Measurements from ENCODE around the gene MRPL52.

MRPL52 gene

DNA sequence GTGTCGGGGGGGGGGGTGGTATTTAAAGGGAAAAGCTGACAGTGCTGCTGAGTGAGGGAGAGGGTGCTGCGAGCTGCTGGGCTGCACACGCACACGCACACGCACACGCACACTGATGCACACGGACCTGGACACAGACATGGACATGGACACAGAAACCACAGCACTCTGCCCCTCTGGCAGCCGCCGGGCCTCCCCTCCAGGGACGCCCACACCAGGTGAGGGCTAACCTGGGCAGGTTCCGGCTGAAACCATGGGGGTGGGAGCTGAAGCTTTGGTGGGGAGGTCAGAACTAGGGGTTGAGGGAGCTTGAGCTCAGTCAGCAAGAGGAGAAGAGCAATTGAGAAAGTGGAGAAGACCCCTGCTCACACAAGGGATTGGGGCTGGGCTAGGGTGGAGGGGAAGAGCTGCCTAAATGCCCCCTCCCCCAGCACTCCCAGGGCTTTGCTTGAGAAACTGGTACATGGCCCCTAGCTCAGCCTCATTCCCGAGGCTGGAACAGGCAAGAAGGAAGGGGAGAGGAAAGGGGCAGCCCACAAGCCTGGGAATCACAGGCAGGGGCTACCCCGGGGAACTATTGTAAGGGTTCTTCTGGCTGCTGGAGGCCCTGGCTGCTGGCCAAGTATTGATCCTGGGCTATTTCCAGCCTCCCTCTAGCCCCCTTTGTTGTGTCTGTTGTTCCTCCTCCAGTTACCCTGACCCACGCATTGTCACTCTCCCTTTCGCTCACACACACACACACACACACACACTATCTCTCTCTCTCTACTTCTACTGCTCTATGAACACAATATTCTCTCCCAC, 53.7 kb downstream of the MRPL52 start, which contains the start of gene REM2:
REM2 (plus strand) TSS at position 50 of the 804 bp plus-strand sequence; CDS start at position 116, 66 bp downstream.
- DNase-seq (ENCODE audit: low read depth), result no peak

DNA sequence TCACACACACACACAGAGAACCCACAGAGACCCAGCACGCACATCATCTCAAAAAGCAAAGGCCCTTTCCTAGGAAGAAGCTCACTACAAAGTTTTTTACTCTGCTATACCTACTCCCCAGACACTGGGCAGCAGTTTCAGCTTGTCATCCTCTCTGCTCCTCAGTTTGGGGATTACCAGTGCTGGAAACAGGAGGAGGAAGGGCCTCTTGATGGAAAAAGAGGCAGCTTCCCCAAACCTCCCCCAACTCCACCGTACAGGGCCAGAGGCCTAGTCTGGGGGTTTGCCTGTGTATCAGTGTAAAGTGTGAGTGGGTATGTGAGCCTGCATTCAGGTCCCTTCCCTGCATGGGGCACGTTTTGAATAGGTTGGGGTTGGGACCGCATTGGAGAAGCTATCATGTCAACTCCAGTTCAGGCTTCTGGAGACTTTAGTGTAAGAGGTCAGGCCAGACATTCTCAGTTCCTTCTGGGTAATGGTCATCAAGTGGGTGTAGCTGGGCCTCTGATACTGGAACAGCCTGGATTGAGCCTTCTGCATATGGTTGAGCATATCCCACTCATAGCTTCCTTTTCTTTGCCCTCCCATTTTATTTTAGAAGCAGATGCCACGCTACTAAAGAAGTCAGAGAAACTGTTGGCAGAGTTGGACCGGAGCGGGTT, 54.5 kb downstream of the MRPL52 start:
- DNase-seq (ENCODE audit: low read depth), result no peak
